ENCODE results near the gene DGKB. TPM values are rescaled to one million over a fixed set of nuclear protein-coding genes. Genes with fewer than 3 reads are reported as not detected.
A peak's percentile ranks its signal among the peaks of the same experiment; 100 is the strongest.

Gene DGKB
- polyA plus RNA-seq, 1 donor, result 1.3 TPM

GRCh38 chr7:14673202-14673601, 229.3 kb downstream of the DGKB start:
- DNase-seq, result no peak
- Histone ChIP-seq H3K4me3 (ENCODE audit: low read length) (no peak overlapping the region), H3K9me3 (ENCODE audit: control insufficient read depth, low read depth, low read length) (no peaks in the 10 kb centered on the region), H3K4me1 (ENCODE audit: control insufficient read depth, insufficient read depth, low read length) (no peaks in the 10 kb centered on the region), H3K27me3 (ENCODE audit: control insufficient read depth, insufficient read depth, low read length) (no peaks in the 10 kb centered on the region), H3K27ac (ENCODE audit: low read length) (no peak overlapping the region), H3K36me3 (ENCODE audit: control insufficient read depth, insufficient read depth, low read length) (no peaks in the 10 kb centered on the region)

- no peaks in the 10 kb centered on the region for H3K9me3 ChIP-seq (ENCODE audit: control insufficient read depth, low read depth, low read length)
- H3K4me1 ChIP-seq (ENCODE audit: control insufficient read depth, insufficient read depth, low read length), result no peaks in the 10 kb centered on the region
- H3K27me3 ChIP-seq (ENCODE audit: control insufficient read depth, insufficient read depth, low read length), result no peaks in the 10 kb centered on the region
- no peak overlapping the region for H3K4me3 ChIP-seq (ENCODE audit: low read length)
- H3K36me3 ChIP-seq (ENCODE audit: control insufficient read depth, insufficient read depth, low read length), result no peaks in the 10 kb centered on the region
- DNase-seq, result no peak
- H3K27ac ChIP-seq (ENCODE audit: low read length), result no peak overlapping the region
- WGBS (ENCODE audit: insufficient coverage, low lambda C conversion rate), result no CpG with 5 or more reads among the region's 2 CpGs
Observed at GRCh38 chr7:14666913-14667312, 235.6 kb downstream of the DGKB start.

- H3K27me3 ChIP-seq (ENCODE audit: control insufficient read depth, insufficient read depth, low read length), result no peaks in the 10 kb centered on the region
- no peak overlapping the region for H3K27ac ChIP-seq (ENCODE audit: low read length)
- no peak for DNase-seq
- H3K4me3 ChIP-seq (ENCODE audit: low read length), result no peak overlapping the region
- WGBS (ENCODE audit: insufficient coverage, low lambda C conversion rate), result no CpG with 5 or more reads among the region's 1 CpG
- H3K4me1 ChIP-seq (ENCODE audit: control insufficient read depth, insufficient read depth, low read length), result no peaks in the 10 kb centered on the region
- H3K36me3 ChIP-seq (ENCODE audit: control insufficient read depth, insufficient read depth, low read length), result no peaks in the 10 kb centered on the region
- H3K9me3 ChIP-seq (ENCODE audit: control insufficient read depth, low read depth, low read length), result no peaks in the 10 kb centered on the region
Observed at GRCh38 chr7:14666304-14666703, 236.2 kb downstream of the DGKB start.

DNA sequence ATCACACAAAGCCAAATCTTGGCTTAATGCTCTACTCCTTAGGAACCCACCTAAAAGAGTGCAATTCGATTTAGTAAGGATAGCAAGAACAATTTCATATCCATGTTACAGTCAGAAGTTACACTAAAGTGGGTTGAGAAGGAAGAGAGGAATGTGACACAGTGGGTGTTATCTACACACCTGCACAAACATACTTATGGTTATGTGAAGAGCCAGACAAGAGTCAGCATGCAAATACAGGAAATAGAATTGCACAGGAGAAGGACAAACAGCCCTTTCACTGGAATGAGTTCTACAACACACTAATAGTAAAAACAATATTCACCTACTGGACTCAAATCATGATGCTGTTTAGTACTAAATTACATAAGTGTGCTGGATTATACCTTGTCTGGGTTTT, 262.8 kb downstream of the DGKB start:
- H3K27ac ChIP-seq (ENCODE audit: low read length), result no peak overlapping the region

GRCh38 chr7:14639329-14639728, 263.2 kb downstream of the DGKB start:
- Histone ChIP-seq H3K27ac (ENCODE audit: low read length) (no peak overlapping the region), H3K27me3 (ENCODE audit: control insufficient read depth, insufficient read depth, low read length) (no peaks in the 10 kb centered on the region), H3K9me3 (ENCODE audit: control insufficient read depth, low read depth, low read length) (peaks cover 3% of the 10 kb centered on the region), H3K4me3 (ENCODE audit: low read length) (no peak overlapping the region), H3K36me3 (ENCODE audit: control insufficient read depth, insufficient read depth, low read length) (no peaks in the 10 kb centered on the region), H3K4me1 (ENCODE audit: control insufficient read depth, insufficient read depth, low read length) (no peaks in the 10 kb centered on the region)
- WGBS (ENCODE audit: insufficient coverage, low lambda C conversion rate), result no CpG with 5 or more reads among the region's 2 CpGs
- no peak for DNase-seq

More for the DNA sequence above, 262.8 kb downstream of the DGKB start:
- no peak for DNase-seq
- Histone ChIP-seq H3K27me3 (ENCODE audit: control insufficient read depth, insufficient read depth, low read length) (no peaks in the 10 kb centered on the region), H3K4me1 (ENCODE audit: control insufficient read depth, insufficient read depth, low read length) (no peaks in the 10 kb centered on the region), H3K36me3 (ENCODE audit: control insufficient read depth, insufficient read depth, low read length) (no peaks in the 10 kb centered on the region), H3K4me3 (ENCODE audit: low read length) (no peak overlapping the region), H3K9me3 (ENCODE audit: control insufficient read depth, low read depth, low read length) (peaks cover 3% of the 10 kb centered on the region)
- no CpG with 5 or more reads among the region's 1 CpG for WGBS (ENCODE audit: insufficient coverage, low lambda C conversion rate)

DNA sequence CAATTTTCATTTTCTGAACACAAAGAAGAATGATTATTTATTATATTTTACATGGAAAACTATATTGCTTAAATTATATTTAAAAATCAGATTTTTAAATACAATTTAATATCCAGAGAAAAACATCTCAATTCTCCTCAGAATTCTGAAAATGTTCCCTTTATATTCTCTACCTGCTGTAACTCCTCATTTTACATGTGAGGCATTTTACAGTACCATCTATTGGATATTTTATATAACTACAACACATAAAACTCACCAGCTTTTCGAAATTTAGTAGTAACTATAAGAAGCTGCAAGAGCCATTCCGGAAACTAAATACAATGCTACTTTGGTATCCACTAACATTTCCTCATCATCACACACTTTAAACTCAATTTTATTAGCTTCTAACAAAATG, 264.6 kb downstream of the DGKB start:
- Histone ChIP-seq H3K4me3 (ENCODE audit: low read length) (no peak overlapping the region), H3K27ac (ENCODE audit: low read length) (no peak overlapping the region), H3K9me3 (ENCODE audit: control insufficient read depth, low read depth, low read length) (no peaks in the 10 kb centered on the region), H3K36me3 (ENCODE audit: control insufficient read depth, insufficient read depth, low read length) (no peaks in the 10 kb centered on the region), H3K27me3 (ENCODE audit: control insufficient read depth, insufficient read depth, low read length) (no peaks in the 10 kb centered on the region), H3K4me1 (ENCODE audit: control insufficient read depth, insufficient read depth, low read length) (no peaks in the 10 kb centered on the region)
- DNase-seq, result no peak
- WGBS (ENCODE audit: insufficient coverage, low lambda C conversion rate), result 100% methylated on average over 2 of the region's 2 CpGs

DNA sequence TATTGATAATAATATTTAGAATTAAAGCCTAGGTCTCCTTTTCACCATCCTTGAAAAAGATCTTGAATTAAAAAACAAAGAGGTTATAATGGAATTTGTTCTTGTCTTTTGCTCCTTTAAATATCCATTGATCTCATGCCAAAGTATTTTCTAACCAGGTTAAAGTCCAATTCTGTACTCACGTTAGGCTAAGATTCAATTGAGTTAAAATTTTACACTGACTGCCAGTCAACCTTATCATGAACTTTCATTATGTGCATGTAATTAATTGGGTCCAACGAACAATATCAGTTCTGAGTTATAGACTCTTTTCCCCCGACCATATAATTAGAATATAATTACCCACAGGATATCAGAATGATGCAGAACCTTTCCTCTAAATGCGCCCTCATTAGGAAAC, 266.6 kb downstream of the DGKB start:
- Histone ChIP-seq H3K27ac (ENCODE audit: low read length) (no peak overlapping the region), H3K36me3 (ENCODE audit: control insufficient read depth, insufficient read depth, low read length) (no peaks in the 10 kb centered on the region), H3K4me3 (ENCODE audit: low read length) (no peak overlapping the region), H3K27me3 (ENCODE audit: control insufficient read depth, insufficient read depth, low read length) (no peaks in the 10 kb centered on the region), H3K4me1 (ENCODE audit: control insufficient read depth, insufficient read depth, low read length) (no peaks in the 10 kb centered on the region), H3K9me3 (ENCODE audit: control insufficient read depth, low read depth, low read length) (no peaks in the 10 kb centered on the region)
- no CpG with 5 or more reads among the region's 4 CpGs for WGBS (ENCODE audit: insufficient coverage, low lambda C conversion rate)
- peak in 1 of 2 donors; percentile 0 for DNase-seq

DNA sequence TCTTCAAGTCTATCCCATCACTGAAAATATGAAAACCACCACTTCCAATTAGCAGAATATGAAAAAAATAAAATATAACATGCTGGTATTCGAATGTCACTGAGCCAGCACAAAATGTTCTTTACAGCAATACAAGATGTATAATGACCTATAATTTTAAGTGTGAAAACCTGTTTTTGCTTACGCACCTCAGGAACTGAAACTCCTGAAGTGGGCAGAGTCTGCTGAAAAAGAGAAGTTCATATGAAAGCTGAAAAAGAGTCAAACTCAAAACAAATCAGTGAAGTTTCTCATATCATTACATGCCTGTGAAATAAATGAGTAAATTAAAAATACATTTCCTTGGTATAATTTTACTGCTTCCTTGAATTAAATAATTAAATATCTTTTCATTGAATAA, 272.5 kb downstream of the DGKB start:
- Histone ChIP-seq H3K9me3 (ENCODE audit: control insufficient read depth, low read depth, low read length) (no peaks in the 10 kb centered on the region), H3K27ac (ENCODE audit: low read length) (no peak overlapping the region), H3K4me3 (ENCODE audit: low read length) (no peak overlapping the region), H3K4me1 (ENCODE audit: control insufficient read depth, insufficient read depth, low read length) (no peaks in the 10 kb centered on the region), H3K27me3 (ENCODE audit: control insufficient read depth, insufficient read depth, low read length) (no peaks in the 10 kb centered on the region), H3K36me3 (ENCODE audit: control insufficient read depth, insufficient read depth, low read length) (no peaks in the 10 kb centered on the region)
- DNase-seq, result no peak
- WGBS (ENCODE audit: insufficient coverage, low lambda C conversion rate), result 83% methylated on average over 1 of the region's 2 CpGs

DNA sequence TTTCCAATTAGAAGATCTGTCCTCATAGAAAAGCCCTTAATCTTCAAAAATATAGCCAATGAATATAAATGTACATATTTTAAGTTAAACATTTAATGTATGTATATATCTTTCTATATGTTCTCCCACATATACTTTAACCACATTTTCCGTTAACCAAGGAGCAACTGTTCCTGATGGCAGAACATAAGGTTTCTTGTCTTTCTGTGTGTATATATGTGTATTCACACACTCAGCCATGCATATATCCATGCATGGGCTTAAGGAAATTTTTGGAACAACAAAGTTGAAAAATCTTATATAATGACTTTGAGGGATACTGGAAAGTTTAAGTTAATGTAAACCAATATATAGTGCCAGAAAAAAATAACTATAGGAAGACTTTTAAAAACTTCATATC, 274.0 kb downstream of the DGKB start:
- no peaks in the 10 kb centered on the region for H3K36me3 ChIP-seq (ENCODE audit: control insufficient read depth, insufficient read depth, low read length)
- no peaks in the 10 kb centered on the region for H3K27me3 ChIP-seq (ENCODE audit: control insufficient read depth, insufficient read depth, low read length)
- DNase-seq, result no peak
- H3K4me1 ChIP-seq (ENCODE audit: control insufficient read depth, insufficient read depth, low read length), result no peaks in the 10 kb centered on the region
- WGBS (ENCODE audit: insufficient coverage, low lambda C conversion rate), result no CpG with 5 or more reads among the region's 1 CpG
- H3K9me3 ChIP-seq (ENCODE audit: control insufficient read depth, low read depth, low read length), result no peaks in the 10 kb centered on the region
- no peak overlapping the region for H3K4me3 ChIP-seq (ENCODE audit: low read length)
- H3K27ac ChIP-seq (ENCODE audit: low read length), result no peak overlapping the region

DNA sequence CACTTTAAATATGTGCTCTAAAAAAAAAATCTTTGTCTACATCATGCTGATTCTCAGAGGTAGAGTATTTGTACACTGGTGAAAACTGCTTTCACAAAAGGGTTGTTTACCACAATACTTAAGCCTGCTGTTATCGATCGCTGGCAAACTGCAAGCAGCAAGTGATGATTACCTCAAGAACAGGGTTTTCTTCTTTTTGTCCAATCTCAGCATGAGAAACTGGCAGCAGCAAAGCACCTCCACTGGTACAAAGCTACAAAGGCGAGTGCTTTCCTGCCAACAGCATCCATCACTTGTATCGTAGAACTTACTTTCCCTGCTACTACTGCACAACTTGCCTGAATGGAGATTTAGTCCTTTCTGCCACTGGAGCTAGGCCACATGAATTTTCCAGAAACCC, 276.5 kb downstream of the DGKB start:
- Histone ChIP-seq H3K9me3 (ENCODE audit: control insufficient read depth, low read depth, low read length) (no peaks in the 10 kb centered on the region), H3K4me1 (ENCODE audit: control insufficient read depth, insufficient read depth, low read length) (no peaks in the 10 kb centered on the region), H3K4me3 (ENCODE audit: low read length) (no peak overlapping the region), H3K27me3 (ENCODE audit: control insufficient read depth, insufficient read depth, low read length) (no peaks in the 10 kb centered on the region), H3K36me3 (ENCODE audit: control insufficient read depth, insufficient read depth, low read length) (no peaks in the 10 kb centered on the region), H3K27ac (ENCODE audit: low read length) (no peak overlapping the region)
- WGBS (ENCODE audit: insufficient coverage, low lambda C conversion rate), result no CpG with 5 or more reads among the region's 4 CpGs
- no peak for DNase-seq

- no peak overlapping the region for H3K27ac ChIP-seq (ENCODE audit: low read length)
- H3K36me3 ChIP-seq (ENCODE audit: control insufficient read depth, insufficient read depth, low read length), result no peaks in the 10 kb centered on the region
- no peak overlapping the region for H3K4me3 ChIP-seq (ENCODE audit: low read length)
- no peaks in the 10 kb centered on the region for H3K27me3 ChIP-seq (ENCODE audit: control insufficient read depth, insufficient read depth, low read length)
- DNase-seq, result no peak
- H3K4me1 ChIP-seq (ENCODE audit: control insufficient read depth, insufficient read depth, low read length), result no peaks in the 10 kb centered on the region
- no peaks in the 10 kb centered on the region for H3K9me3 ChIP-seq (ENCODE audit: control insufficient read depth, low read depth, low read length)
Observed at GRCh38 chr7:14622559-14622958, 280.0 kb downstream of the DGKB start.

Measured in large intestine (tissue), 3 donors.